Stomach (tissue), 9 donors: Measurements from ENCODE around the gene MASP2. TPM values are rescaled to one million over a fixed set of nuclear protein-coding genes. Genes with fewer than 3 reads are reported as not detected.
"Not testable (repeated sequence)": the region's sequence is repeated elsewhere in the genome, so short reads cannot be mapped to it uniquely, and the experiment has no call there.

Experiments
- DNase-seq, 2 donors: peaks; one replicate each; pipeline versions ENCODE4 v3.0.0 to v3.0.0-alpha.2; 2013 to 2019
- H3K27ac ChIP-seq, 5 donors: fragments of 200-600 bp in 4 of 5; sonication (generic) in 4 of 5; one replicate each; pipeline ENCODE4 v1.5.1; 2013 to 2019; ENCODE audit warnings: mild to moderate bottlenecking in 1 of 5, moderate library complexity in 1 of 5
- H3K27me3 ChIP-seq, 3 donors: fragments of 200-600 bp; sonication (generic); one replicate each; pipeline ENCODE4 v1.5.1; 2017 to 2019; ENCODE audit warnings: mixed run types in 1 of 3
- H3K36me3 ChIP-seq, 4 donors: fragments of 200-600 bp; sonication (generic); 1 replicate in 3 of 4; 2 replicates in 1 of 4; pipeline ENCODE4 v1.5.1; 2016 to 2019
- H3K4me1 ChIP-seq, 4 donors: fragments of 200-600 bp; sonication (generic); one replicate each; pipeline ENCODE4 v1.5.1; 2016 to 2019
- H3K4me3 ChIP-seq, 4 donors: fragments of 200-600 bp; sonication (generic) in 3 of 4; one replicate each; pipeline ENCODE4 v1.5.1; 2016 to 2019; ENCODE audit warnings: mild to moderate bottlenecking in 1 of 4
- H3K9me3 ChIP-seq, 4 donors: fragments of 200-600 bp; sonication (generic); one replicate each; pipeline ENCODE4 v1.5.1; 2016 to 2019
- CTCF ChIP-seq, 7 experiments: fragments of 450-650 bp in 4 of 7; fragments of 200-600 bp in 3 of 7; sonication (generic) in 3 of 7; IDR thresholded peaks; one replicate each; pipeline ENCODE4 v1.5.1; 2016 to 2019; ENCODE audit warnings: antibody characterized with exemption in 7 of 7, control low read depth in 2 of 7, mild to moderate bottlenecking in 1 of 7
- EP300 ChIP-seq: sonication (generic); formaldehyde crosslinking; IDR thresholded peaks from one replicate; pipeline ENCODE4 v1.6.1; 2017; ENCODE audit warnings: antibody characterized with exemption
- POLR2A ChIP-seq, 4 donors: fragments of 450-650 bp; IDR thresholded peaks; one replicate each; pipeline ENCODE4 v1.6.1; 2016; ENCODE audit warnings: antibody characterized with exemption in 4 of 4, control low read depth in 2 of 4, mild to moderate bottlenecking in 1 of 4, moderate library complexity in 1 of 4
- POLR2AphosphoS5 ChIP-seq, 3 donors: sonication (generic); formaldehyde crosslinking; IDR thresholded peaks; one replicate each; pipeline ENCODE4 v1.6.1; 2016; ENCODE audit warnings: antibody characterized with exemption in 3 of 3
- WGBS, 5 donors: extraction: QIAGEN DNeasy Blood & Tissue Kit in 3 of 5; methylation state at CpG; one replicate each; pipeline versions ENCODE4 v1.1.5 to v1.1.7; 2013 to 2018; 5-methylcytosine and 5-hydroxymethylcytosine counted together
- intact Hi-C: fragments of 100-400 bp; cut with DNase I; formaldehyde crosslinking; loops from one replicate; pipeline ENCODE4 v1.15.1; 2023; ENCODE audit warnings: low total_unique reads
- polyA plus RNA-seq, 3 donors: library from polyadenylated mRNA; stranded (reverse); fragments of 200-250 nt; gene quantifications; one replicate each; pipeline ENCODE4 v1.2.3, GENCODE V29; 2013
- total RNA-seq, 5 donors: library from RNA; depleted of rRNA; stranded (reverse); fragments of >200 nt; gene quantifications; one replicate each; pipeline versions ENCODE4 v1.1.0 to v1.2.3, GENCODE V29; 2014 to 2016
- donor health status: healthy with polysubstance abuse.
- donor health status: Bipolar disorder and iron deficiency.
- donor health status: healthy.

MASP2 gene
- total and polyA plus RNA-seq, 8 donors: not detected

GRCh38 chr1:11067716-11068599 is 20.9 kb upstream of the MASP2 start:
- TF ChIP-seq POLR2A (IDR thresholded peaks at IDR 0.05) (no peak), EP300 (no peak), POLR2AphosphoS5 (IDR thresholded peaks at IDR 0.05) (no peak), CTCF (IDR thresholded peaks at IDR 0.05) (no peak)
- no peaks in the 10 kb centered on the region for H3K27me3 ChIP-seq
- peaks cover 74 to 100% (median 99%) of the 10 kb centered on the region in 4 donors for H3K36me3 ChIP-seq
- WGBS, 5 donors: 87 to 90% (median 88%) methylated on average over 18 of the region's 18 CpGs
- H3K4me1 ChIP-seq: no peaks in the 10 kb centered on the region
- no peak for DNase-seq
- intact Hi-C loops: no loop called here
- no peaks in the 10 kb centered on the region for H3K9me3 ChIP-seq
- no peak overlapping the region for H3K4me3 ChIP-seq
- H3K27ac ChIP-seq: no peak overlapping the region

GRCh38 chr1:11065796-11066195 is 18.8 kb upstream of the MASP2 start:
- Histone ChIP-seq H3K4me1 (peaks cover 7 to 13% (median 9%) of the 10 kb centered on the region in 4 donors), H3K4me3 (no peak overlapping the region), H3K27me3 (no peaks in the 10 kb centered on the region), H3K27ac (no peak overlapping the region), H3K36me3 (peaks cover 52 to 81% (median 79%) of the 10 kb centered on the region in 4 donors), H3K9me3 (no peaks in the 10 kb centered on the region)
- WGBS, 5 donors: 96 to 100% (median 98%) methylated on average over 1 of the region's 1 CpG
- no peak for TF ChIP-seq POLR2A (IDR thresholded peaks at IDR 0.05)
- no peak for TF ChIP-seq POLR2AphosphoS5 (IDR thresholded peaks at IDR 0.05)
- no peak for TF ChIP-seq CTCF (IDR thresholded peaks at IDR 0.05)
- TF ChIP-seq EP300: no peak
- intact Hi-C loops: no loop called here
- no peak for DNase-seq

GRCh38 chr1:11064942-11065341 is 17.9 kb upstream of the MASP2 start:
- no peak for DNase-seq
- Histone ChIP-seq H3K36me3 (peaks cover 45 to 73% (median 70%) of the 10 kb centered on the region in 4 donors), H3K9me3 (no peaks in the 10 kb centered on the region), H3K4me3 (no peak overlapping the region), H3K27ac (no peak overlapping the region), H3K4me1 (peaks cover 11 to 16% (median 14%) of the 10 kb centered on the region in 4 donors), H3K27me3 (no peaks in the 10 kb centered on the region)
- WGBS, 5 donors: 95 to 100% (median 99%) methylated on average over 3 of the region's 3 CpGs
- intact Hi-C loops: no loop called here
- TF ChIP-seq EP300 (no peak), POLR2A (IDR thresholded peaks at IDR 0.05) (no peak), POLR2AphosphoS5 (IDR thresholded peaks at IDR 0.05) (no peak), CTCF (IDR thresholded peaks at IDR 0.05) (no peak)

- intact Hi-C loops: not testable (repeated sequence)
- WGBS, 5 donors: 89 to 92% (median 91%) methylated on average over 18 of the region's 18 CpGs
Observed at GRCh38 chr1:11063937-11064537, 17.0 kb upstream of the MASP2 start.

More at GRCh38 chr1:11063937-11064537, 17.0 kb upstream of the MASP2 start:
- not testable (repeated sequence) for H3K27me3 ChIP-seq, DNase-seq, H3K4me3 ChIP-seq, H3K27ac ChIP-seq, H3K9me3 ChIP-seq
- H3K4me1 ChIP-seq: peaks cover 11 to 22% (median 18%) of the 10 kb centered on the region in 4 donors
- H3K36me3 ChIP-seq: peaks cover 36 to 63% (median 61%) of the 10 kb centered on the region in 4 donors
